H1 (cell line): ENCODE measurements around the gene CAMKK1.

ENCODE experiments used
- CREB1 ChIP-seq: IDR thresholded peaks from 2 replicates; pipeline ENCODE4 v1.6.1; 2012; ENCODE audit warnings: inconsistent platforms
- EZH2 ChIP-seq: fragments of 200-600 bp; sonication (generic); IDR thresholded peaks from 2 replicates; pipeline ENCODE4 v1.7.1; 2012; ENCODE audit warnings: low read depth, mild to moderate bottlenecking, moderate library complexity, low read length, inconsistent platforms; ENCODE audit not compliant: severe bottlenecking
- KDM1A ChIP-seq: fragments of 200-600, 300-600 bp; sonication (generic); IDR thresholded peaks from 2 replicates; pipeline ENCODE4 v1.7.1; 2016; ENCODE audit warnings: mild to moderate bottlenecking, low read length, borderline replicate concordance
- MAX ChIP-seq: IDR thresholded peaks from 2 replicates; pipeline ENCODE4 v1.6.1; 2012; ENCODE audit warnings: inconsistent platforms
- PHF8 ChIP-seq: fragments of 200-600 bp; sonication (generic); conservative IDR thresholded peaks from 2 replicates; pipeline ENCODE4 v1.7.1; 2012; ENCODE audit warnings: low read depth, mild to moderate bottlenecking, inconsistent platforms, low read length, moderate library complexity
- POLR2A ChIP-seq, 2 experiments: IDR thresholded peaks; 1 replicate in 1 of 2; 2 replicates in 1 of 2; pipeline ENCODE4 v1.6.1; 2011; ENCODE audit warnings: low read depth in 2 of 2, low read length in 2 of 2, mild to moderate bottlenecking in 2 of 2; ENCODE audit errors: control extremely low read depth in 1 of 2
- POLR2AphosphoS5 ChIP-seq: IDR thresholded peaks from 2 replicates; pipeline ENCODE4 v1.6.1; 2011; ENCODE audit warnings: low read depth, low read length
- RAD21 ChIP-seq, 2 experiments: IDR thresholded peaks in 1 of 2; conservative IDR thresholded peaks in 1 of 2; 2 replicates each; pipeline ENCODE4 v1.6.1; 2011; ENCODE audit warnings: low read depth in 2 of 2, low read length in 2 of 2, improper control_type of control experiment in 1 of 2, inconsistent platforms in 1 of 2, mild to moderate bottlenecking in 1 of 2, moderate library complexity in 1 of 2
- RNF2 ChIP-seq: fragments of 200-900, 300-1000 bp; sonication (generic); IDR thresholded peaks from 2 replicates; pipeline ENCODE4 v1.7.1; 2016; ENCODE audit warnings: borderline replicate concordance, low read depth, mild to moderate bottlenecking, antibody characterized with exemption, low read length; ENCODE audit not compliant: poor library complexity, severe bottlenecking; ENCODE audit errors: missing control alignments
- TAF1 ChIP-seq: IDR thresholded peaks from 2 replicates; pipeline ENCODE4 v1.6.1; 2011; ENCODE audit warnings: mild to moderate bottlenecking, low read depth, low read length
- YY1 ChIP-seq: IDR thresholded peaks from 2 replicates; pipeline ENCODE4 v1.6.1; 2011; ENCODE audit warnings: low read depth, mild to moderate bottlenecking, low read length
- TF ChIP-seq, protein P1 (sequence below), 3 experiments: IDR thresholded peaks; 1 replicate in 2 of 3; 2 replicates in 1 of 3; pipeline versions ENCODE4 v1.5.1 to v1.6.1; 2011; ENCODE audit warnings: low read length in 3 of 3, mild to moderate bottlenecking in 3 of 3, inconsistent platforms in 2 of 3, low read depth in 1 of 3, moderate library complexity in 1 of 3; ENCODE audit not compliant: insufficient read depth in 1 of 3; ENCODE audit errors: control extremely low read depth in 1 of 3

DNA sequence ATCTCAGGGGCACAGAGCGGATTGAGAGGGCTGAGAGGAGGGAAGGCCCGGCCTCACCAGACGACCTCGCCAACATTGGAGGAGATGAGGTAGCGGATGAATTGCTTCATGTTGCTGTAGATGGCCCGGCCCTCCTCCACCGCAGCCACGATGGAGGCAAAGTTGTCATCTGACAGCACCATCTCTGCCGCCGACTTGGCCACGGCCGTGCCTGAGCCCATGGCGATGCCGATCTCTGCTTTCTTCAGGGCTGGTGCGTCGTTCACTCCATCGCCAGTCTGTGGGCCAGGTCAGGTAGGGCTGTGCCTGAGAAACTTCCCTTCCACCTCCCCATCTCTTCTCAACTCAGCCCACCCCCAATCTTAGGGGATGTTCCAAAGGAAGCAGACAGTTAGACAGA, 44.5 kb upstream of the CAMKK1 start:
- TF ChIP-seq, protein P1, sequence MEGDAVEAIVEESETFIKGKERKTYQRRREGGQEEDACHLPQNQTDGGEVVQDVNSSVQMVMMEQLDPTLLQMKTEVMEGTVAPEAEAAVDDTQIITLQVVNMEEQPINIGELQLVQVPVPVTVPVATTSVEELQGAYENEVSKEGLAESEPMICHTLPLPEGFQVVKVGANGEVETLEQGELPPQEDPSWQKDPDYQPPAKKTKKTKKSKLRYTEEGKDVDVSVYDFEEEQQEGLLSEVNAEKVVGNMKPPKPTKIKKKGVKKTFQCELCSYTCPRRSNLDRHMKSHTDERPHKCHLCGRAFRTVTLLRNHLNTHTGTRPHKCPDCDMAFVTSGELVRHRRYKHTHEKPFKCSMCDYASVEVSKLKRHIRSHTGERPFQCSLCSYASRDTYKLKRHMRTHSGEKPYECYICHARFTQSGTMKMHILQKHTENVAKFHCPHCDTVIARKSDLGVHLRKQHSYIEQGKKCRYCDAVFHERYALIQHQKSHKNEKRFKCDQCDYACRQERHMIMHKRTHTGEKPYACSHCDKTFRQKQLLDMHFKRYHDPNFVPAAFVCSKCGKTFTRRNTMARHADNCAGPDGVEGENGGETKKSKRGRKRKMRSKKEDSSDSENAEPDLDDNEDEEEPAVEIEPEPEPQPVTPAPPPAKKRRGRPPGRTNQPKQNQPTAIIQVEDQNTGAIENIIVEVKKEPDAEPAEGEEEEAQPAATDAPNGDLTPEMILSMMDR (IDR thresholded peaks at IDR 0.05; ENCODE audit: control extremely low read depth in 1 of 3, insufficient read depth in 1 of 3, low read depth in 1 of 3, low read length in 3 of 3) = no peak
- TF ChIP-seq RAD21 (IDR thresholded peaks at IDR 0.05 in 1 of 2, conservative IDR thresholded peaks at IDR 0.05 in 1 of 2; ENCODE audit: low read depth in 2 of 2, low read length in 2 of 2) (no peak), YY1 (no peak), RNF2 (no peak), CREB1 (no peak), POLR2A (IDR thresholded peaks at IDR 0.05; ENCODE audit: control extremely low read depth in 1 of 2, low read depth in 2 of 2, low read length in 2 of 2) (no peak), TAF1 (no peak), PHF8 (no peak), POLR2AphosphoS5 (no peak), KDM1A (no peak), EZH2 (no peak), MAX (no peak)
